ENCODE measurements around the gene TRIM38.
"Not testable (repeated sequence)": the region's sequence is repeated elsewhere in the genome, so short reads cannot be mapped to it uniquely, and the experiment has no call there.

Gene TRIM38, protein sequence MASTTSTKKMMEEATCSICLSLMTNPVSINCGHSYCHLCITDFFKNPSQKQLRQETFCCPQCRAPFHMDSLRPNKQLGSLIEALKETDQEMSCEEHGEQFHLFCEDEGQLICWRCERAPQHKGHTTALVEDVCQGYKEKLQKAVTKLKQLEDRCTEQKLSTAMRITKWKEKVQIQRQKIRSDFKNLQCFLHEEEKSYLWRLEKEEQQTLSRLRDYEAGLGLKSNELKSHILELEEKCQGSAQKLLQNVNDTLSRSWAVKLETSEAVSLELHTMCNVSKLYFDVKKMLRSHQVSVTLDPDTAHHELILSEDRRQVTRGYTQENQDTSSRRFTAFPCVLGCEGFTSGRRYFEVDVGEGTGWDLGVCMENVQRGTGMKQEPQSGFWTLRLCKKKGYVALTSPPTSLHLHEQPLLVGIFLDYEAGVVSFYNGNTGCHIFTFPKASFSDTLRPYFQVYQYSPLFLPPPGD

DNA sequence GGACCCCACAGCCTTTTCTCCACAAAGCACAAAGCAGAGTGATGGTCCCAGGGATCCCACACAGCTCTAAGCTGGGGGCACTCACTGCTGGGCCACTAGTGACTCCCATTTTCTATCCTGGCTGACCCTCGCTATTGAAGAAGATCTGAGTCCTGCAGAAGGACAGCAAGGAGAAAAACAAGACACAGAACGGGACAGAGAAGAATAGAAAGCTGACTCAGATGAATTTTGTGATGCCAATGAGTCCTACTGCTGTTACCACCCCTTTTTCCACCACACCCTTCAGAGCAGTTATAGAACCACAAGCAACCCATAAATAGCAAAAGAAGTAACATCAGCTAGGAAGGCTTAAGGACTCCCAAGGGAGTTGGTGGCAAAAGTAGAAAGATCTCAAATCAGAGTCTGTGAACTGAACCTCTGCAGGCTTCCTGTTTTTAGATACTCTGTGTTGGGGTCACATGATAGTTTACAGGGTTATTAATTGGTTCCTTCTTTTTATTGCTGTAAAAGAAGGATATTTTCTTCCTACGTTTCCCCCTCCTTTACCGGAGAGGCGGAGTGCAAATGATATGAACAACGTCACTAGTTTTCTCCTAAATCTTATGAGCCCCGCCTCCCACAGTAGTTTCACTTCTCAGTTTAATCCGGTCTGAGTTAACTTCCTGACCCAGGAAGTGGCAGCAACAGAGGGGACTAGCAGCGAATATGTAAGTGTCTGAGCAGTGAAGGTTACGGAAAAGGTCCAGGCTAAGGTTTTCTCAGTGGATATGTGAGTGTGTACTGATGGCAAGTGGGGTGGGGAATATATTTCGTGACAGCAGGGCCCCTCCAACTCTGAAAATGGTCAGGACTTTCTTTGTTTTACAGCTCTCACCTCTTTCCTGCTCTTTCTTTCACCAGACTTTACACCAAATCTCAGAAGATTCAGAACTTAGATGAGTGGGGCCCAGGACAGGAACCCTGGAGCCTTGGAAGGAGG lies at the start of gene TRIM38:
TSS of gene TRIM38 (plus strand) at position 654 of the 979 bp plus-strand sequence. CDS start 3,721 bp downstream, outside the sequence.
- peak; percentile 28 to 32 for DNase-seq (ENCODE audit: low read depth in 2 of 2)

DNA sequence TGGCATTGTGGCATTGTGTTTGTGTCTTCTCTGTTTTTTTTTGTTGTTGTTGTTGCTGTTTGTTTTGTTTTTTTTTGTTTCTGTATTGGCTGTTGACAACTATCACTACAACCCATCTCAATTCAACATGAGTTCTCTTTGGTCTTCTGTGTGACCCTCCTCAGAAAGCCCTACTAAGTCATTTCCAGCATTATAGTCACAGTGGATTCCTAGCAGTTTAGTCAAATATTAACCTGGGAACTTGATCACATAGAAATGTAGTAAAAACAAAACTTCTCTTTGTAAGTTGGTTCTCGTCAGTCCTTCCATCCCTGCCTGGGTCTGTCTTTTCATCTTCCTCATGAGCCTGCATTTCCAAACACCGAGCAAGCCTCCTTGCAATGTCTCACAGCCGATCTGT lies 48.9 kb upstream of the TRIM38 start:
- no peak for DNase-seq (ENCODE audit: low read depth in 2 of 2)

DNA sequence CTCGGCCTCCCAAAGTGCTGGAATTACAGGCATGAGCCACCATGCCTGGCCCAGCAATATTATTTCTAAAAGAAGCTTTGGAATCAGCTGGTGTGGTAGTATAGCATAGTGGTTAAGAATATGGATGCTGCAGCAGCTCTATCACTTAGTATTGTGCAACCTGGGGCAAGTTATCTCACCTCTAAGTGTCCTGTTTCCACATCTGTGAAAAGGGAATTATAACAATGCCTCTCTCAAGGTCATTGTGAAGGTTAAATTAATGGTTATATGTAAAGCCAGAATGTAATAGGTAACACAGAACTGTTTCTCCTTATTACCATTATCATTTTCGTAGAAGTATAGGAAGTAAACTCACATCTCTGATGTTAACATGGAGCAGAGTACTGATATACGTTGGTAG lies 46.3 kb upstream of the TRIM38 start:
- no peak for DNase-seq (ENCODE audit: low read depth in 2 of 2)

DNA sequence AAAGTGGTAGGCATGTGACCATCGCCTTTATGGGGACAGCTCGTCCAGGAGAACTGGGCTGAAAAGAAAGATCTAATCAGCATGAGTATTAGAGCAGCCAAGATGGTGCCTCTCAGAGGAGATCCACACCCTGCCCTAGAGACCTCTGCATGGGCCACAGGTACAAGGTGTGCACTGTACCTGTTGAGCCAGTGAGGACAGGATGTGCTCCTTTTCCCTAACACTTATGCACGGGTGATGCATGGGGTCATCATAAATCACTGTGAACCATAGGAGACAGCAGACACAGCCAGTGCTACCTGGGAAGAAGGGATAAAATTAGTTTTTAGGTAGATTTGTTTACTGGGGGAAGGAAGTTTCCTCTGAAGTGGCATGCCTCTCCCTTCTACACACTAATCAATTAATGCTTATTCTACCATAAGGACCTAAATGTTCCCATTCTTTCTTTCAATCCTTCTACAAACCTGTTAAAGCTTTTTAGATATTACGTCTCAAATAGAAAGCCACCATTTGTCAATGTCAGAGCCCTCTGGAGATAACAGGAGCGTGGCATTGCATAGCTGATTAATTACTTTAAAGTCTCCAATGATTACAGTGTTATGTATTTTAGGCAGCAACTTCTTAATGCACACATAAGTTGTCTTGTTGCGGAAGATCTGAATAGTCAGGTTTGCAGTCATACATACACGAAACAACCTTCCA lies 45.7 kb upstream of the TRIM38 start:
- DNase-seq (ENCODE audit: low read depth in 2 of 2): no peak

DNA sequence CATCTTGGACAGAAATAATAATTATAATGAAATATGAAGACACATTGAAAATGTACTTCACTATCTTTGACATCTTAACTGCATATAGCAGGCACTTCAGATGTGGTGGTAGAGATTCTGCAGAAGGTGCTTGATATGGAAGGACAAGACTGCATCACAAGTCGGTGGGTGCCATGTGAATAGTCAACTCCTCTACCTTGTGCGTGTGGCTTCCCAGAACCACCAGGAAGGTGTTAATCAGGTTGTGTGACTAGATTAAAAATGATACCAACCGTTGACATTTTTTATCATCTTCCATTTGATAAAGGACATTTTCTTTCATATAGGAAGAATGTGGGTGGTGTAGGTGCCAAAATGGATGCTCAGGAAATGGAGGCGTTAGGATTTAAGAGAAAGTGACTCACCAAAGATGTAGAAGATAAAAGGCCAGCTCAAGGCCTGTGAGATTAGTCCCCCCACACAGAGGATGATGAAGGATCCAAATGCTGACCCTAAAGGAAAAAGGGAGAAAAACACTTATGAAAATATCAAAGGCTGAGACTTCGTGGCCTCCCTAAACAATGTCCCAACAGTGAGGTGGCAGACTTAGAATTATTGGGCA lies 44.4 kb upstream of the TRIM38 start:
- DNase-seq (ENCODE audit: low read depth in 2 of 2): no peak

DNA sequence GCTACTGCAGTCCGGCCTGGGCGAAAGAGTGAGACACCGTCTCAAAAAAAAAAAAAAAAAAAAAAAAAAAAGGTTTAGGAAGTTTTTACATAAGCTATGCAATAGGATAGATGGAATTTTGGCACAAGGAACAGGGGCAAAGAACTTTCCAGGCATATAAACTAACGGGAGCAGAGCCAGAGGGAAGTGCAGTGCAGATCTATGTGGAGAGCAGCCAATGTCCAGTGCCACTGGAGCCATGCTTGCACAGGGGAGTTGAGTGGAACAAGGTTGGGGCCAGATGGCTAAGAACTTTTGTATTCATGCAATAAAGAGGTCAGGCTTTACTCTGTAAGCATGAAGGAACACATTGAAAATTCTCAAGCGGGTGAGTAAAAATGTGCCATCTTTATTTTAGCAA lies 42.9 kb upstream of the TRIM38 start:
- no peak for DNase-seq (ENCODE audit: low read depth in 2 of 2)

DNA sequence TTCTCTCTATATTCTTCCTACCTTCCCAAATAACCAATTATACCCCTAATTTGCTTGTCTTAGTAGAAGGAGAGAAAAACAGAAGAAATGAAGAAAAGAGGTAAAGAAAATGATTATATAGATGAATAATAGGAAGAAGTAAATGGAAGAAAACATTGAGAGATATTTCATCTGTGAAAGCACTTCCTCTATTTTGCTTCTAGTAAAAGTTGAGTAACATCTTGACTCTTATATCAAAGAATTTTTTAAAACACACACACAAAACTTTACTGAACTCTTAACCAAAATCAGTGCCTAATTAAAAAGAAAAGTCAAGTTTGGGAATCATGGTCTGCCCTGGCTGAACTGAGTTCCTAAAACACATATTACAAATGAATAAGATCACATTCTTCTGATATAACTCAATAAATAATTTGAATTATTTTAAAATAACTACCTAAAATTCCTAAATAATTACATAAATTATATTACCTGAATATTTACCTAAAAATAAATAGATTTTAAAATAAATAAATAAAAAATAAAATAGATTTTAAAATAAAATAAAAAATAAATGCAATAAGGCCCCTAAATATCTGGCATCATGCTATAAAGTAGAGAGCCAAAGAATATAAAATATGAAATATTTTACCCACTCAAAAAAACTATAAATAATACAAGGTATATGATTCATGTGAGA lies 40.9 kb upstream of the TRIM38 start:
- no peak for DNase-seq (ENCODE audit: low read depth in 2 of 2)

DNA sequence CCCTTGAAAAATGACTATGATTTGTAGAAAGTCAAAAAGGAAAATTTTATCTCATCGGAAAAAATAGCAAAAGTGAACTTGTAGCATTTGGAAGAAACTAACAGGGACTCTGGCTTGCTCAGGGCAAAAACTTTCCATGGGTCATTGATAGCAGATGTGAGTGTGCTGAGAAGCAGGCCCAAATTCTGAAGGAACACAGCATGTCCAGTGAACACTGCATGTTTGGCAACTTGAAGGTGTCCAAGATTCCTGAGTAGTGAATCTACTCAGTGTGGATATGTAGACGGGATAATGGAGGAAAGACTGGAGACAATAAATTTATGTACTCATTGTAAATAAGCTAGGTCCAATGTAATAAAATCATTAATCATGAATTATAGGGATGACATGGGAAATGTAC lies 40.3 kb upstream of the TRIM38 start:
- no peak for DNase-seq (ENCODE audit: low read depth in 2 of 2)

DNA sequence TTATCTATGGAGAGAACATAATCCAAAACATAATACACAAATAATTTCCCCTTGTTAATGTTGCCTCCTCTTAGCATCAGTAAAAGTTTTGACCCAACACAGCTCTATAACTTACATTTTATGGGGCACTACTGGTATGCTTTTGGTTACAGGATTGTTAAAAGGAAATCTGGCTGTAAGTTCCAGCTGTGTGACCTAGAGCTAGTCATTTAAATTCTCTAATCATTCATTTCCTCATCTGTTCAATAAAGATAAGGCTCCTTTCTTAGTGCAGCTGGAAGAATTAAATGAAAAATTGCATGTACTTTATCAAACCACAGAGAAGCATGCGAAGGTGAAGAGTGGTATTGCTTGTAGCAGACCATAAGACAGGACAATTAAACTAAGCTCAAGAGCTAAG lies 36.7 kb upstream of the TRIM38 start:
- no peak for DNase-seq (ENCODE audit: low read depth in 2 of 2)

DNA sequence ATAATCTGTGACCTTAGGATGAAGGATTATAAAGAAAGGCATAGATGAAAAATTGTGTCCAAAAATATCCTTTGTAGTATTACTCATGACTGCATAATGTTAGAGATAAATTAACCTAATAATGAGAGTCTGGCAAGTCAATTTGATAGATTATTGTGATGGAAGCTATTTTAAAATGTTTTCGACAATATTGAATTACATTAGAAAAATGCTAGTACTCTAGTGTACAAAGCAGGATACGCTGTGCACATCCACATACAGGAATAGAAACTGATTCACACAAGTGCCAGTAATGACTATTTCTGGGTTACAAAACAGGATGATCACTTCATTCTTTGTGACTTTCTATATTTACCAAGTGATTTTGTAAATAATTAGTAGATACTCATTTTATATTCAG lies 35.4 kb upstream of the TRIM38 start:
- DNase-seq (ENCODE audit: low read depth in 2 of 2): no peak

DNA sequence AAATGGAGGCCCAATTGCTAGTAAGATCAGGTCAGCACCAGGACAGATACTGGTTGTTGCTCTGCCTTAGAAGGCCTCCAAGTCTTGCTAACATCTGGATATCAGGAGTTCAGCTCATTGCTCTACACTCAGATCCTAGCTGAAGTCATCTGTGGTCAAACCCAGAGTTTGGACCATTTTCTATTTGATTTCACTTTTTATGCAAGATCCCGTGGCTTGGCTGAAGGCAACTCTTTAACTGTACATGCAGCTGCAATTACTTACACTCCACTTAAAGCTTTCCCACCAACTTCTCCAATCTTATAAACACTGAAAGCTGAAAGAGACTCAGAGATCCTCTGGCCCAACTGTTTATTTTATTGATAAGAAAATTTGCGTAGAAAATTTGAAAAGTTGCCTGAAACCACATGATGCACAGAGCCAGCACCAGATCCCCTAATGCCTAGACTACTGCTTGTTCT lies 34.8 kb upstream of the TRIM38 start:
- DNase-seq (ENCODE audit: low read depth in 2 of 2): no peak

DNA sequence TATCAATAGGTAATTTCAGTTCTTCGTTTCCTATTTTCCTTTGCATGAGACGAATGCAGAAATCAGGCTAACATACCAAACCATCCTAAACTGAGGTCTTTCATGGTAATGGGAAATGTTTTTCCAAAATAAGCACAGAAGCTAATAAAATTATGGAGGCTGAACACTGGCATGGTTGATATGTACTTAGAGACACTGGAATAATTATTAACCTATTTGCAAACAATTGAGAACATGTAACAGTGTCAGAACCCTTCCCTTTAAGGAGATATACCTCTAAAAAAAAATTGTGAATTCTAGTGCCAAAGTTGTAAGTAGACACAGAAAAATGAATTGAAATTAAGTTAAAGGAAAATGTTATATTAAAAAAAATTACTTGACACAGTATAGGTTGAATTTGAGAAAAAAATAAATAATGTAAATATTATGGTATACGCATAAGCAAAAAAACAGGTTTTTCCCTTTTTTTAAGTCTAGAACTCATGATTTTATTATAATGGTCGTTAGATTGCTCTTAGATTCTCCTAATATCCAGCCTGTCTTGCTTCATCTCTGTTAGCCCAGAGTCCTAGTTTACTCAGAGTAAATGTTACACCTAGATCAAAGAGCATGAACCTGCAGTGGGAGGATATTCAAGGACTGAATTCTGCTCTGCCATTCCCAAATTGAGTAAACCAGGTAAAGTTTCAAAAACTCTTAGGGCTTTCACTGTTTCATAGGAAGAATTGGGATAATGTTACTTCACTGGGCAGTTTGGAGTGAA lies 33.9 kb upstream of the TRIM38 start:
- no peak for DNase-seq (ENCODE audit: low read depth in 2 of 2)

DNA sequence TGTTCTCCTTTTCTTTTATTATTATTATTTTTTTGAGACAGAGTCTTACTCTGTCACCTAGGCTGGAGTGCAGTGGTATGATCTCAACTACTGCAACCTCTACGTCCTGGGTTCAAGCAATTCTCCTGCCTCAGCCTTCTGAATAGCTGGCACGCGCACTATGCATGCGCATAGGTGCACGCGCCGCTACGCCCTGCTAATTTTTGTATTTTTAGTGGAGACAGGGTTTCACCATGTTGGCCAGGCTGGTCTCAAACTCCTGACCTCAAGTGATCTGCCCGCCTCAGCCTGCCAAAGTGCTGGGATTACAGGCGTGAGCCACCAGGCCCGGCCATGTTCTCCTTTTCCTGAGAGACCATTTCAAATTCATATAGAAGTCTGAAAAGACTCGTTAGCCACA lies 32.8 kb upstream of the TRIM38 start:
- DNase-seq (ENCODE audit: low read depth in 2 of 2): not testable (repeated sequence)

DNA sequence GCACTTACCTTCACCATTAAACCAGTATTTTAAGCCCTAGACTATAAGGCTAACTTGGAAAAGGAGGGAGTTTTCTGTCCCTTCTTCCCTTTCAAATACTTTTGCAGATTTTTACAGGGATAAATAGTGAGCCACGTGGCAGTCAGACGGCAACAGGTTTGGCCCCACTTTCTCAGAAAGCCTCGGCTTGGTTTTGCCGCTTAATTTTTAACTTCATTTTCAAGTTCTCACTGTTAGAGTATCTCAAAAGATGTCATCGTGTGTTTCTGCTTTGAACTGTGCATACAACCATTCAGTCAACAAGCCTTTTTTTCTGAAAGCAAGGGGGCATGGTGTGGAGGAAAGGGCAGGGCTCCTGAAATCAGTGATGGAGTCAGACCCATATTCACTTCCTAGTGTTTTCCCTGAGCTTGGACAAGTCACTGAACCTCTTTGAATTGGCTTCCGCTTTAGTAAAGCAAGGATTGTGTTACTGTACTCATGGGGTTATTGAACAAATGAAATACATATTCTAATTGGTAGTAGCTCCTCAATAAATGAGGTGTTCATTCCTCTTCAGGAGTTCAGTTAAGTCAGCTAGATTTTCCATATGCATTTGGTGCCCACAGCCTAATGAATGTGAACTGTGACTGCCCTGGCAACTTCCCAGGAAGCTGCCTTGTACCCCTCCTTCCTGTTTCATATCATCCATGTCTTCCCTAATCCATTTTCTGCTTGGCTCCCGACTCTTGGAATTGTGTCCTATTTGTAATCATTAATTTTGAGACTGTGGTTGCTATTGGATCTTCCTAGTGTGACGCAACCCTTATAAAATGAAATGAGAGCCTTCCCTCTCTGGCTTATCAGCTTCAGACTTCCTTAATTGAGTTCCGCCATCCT lies 31.8 kb upstream of the TRIM38 start, which contains the start of gene SLC17A2:
TSS of gene SLC17A2 (minus strand) at position 160 of the 879 bp plus-strand sequence. CDS start 4,895 bp downstream, outside the sequence.
- DNase-seq (ENCODE audit: low read depth in 2 of 2): no peak

DNA sequence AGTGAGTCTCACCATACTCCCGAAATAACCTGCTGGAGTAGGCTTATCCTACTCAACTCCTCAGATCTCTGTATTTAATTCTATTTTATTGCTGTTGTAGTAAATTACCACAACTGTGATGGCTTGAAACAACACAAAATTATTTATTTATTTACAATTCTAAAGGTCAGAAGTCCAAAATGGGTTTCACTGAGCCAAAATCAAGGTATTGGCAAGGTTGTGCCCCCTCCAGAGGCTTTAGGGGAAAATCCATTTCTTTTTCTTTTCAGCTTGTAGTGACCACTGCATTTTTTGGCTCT lies 31.2 kb upstream of the TRIM38 start:
- no peak for DNase-seq (ENCODE audit: low read depth in 2 of 2)

DNA sequence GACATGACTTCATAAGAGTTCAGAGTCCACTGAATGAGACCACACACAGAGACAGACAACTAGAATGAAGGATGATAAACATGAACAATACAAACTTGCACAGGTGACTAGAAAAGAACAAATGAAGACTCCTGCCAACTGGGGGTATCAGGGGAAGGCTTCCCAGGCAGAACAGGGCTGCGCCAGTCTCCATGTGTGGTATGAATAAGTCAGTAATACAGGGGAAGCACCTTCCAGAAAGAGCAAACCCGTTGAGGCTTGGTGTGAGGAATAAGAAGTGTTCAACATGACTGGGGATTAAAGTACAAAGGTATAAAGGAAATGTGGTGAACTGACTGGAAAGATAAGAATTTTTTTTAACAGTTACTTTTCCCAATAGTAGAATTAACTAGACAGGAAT lies 28.4 kb upstream of the TRIM38 start:
- no peak for DNase-seq (ENCODE audit: low read depth in 2 of 2)

DNA sequence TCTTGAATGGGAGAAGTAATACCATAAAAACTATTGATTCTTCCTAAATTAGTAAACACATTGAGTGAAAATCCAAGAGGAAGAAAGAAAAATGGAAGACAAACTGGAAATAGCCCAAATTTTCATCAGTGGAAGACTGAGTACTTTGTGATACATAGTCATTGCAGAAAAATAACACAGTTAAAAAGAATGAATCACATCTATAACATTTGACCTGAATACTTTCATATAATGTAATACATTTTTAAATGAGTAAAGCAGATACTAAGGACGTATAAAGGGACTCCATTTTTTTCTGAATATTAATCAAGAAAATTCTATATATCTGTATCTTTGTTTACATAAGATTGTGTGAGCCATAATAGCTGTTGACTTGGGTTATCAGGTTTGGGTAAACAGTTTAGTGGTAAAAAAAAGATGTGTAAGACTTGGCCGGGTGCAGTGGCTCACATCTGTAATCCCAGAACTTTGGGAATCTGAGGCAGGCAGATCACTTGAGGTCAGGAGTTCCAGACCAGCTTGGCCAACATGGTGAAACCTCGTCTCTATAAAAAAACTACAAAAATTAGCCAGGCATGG lies 27.8 kb upstream of the TRIM38 start:
- DNase-seq (ENCODE audit: low read depth in 2 of 2): no peak

DNA sequence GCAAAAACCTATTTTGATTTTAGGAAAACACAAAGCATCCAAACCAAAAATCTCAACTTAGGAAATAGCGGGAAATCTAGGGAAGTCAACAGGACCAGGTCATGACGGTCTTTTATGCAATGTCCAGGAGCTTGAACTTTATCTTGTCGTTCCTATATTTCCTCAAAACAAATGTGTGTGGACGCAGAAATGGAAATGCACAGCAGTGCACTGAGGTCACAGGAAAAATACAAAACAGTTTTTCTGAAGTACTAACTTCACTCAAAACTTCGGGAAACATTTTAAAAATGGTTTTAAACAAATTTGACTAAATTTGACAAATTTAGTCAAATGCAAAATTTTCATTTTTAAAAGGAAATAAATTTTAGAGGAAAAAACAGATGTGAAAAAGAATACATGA lies 26.6 kb upstream of the TRIM38 start:
- DNase-seq (ENCODE audit: low read depth in 2 of 2): no peak

DNA sequence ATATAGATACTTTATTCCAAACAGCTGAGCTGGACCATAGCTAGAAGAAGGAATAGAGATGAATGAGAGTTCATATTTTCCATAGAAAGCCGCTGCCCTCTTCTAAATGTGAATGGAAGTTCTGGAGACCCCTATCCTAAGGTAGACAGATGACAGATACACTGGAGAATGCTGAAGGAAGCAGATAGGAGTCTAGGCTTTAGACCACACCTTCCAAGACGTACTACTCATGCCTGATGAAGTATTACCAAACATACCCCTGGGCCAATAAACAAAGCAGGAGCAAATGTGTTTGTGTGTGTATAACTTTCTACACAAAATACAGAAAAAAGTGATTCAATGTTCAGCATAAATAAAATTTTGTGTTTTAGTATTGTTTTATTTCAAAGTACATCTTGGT lies 23.0 kb upstream of the TRIM38 start:
- DNase-seq (ENCODE audit: low read depth in 2 of 2): no peak
